Measurements from ENCODE around the gene SPANXB1. TPM values are rescaled to one million over a fixed set of nuclear protein-coding genes. Genes with fewer than 3 reads are reported as not detected.
"Not testable (repeated sequence)": the region's sequence is repeated elsewhere in the genome, so short reads cannot be mapped to it uniquely, and the experiment has no call there.

The SPANXB1 gene
- total RNA-seq = not detected

GRCh38 chrX:141002568-141002967 is at the start of gene SPANXB1:
Gene SPANXB1 (plus strand): TSS chrX:141002594. CDS start chrX:141002694, 100 bp downstream.
- H3K27ac Mint-ChIP-seq; H3K4me3 Mint-ChIP-seq; H3K27me3 Mint-ChIP-seq (ENCODE audit: low read depth); CTCF ChIA-PET; H3K9me3 Mint-ChIP-seq (ENCODE audit: insufficient read depth); H3K4me1 Mint-ChIP-seq (ENCODE audit: low read depth); H3K36me3 Mint-ChIP-seq (ENCODE audit: low read depth); DNase-seq; POLR2A ChIA-PET; ATAC-seq: not testable (repeated sequence)

GRCh38 chrX:140967036-140967435 is 35.4 kb upstream of the SPANXB1 start:
- no peak for ATAC-seq
- no peak overlapping the region for H3K4me3 Mint-ChIP-seq
- no peaks in the 10 kb centered on the region for H3K27me3 Mint-ChIP-seq (ENCODE audit: low read depth)
- H3K4me1 Mint-ChIP-seq (ENCODE audit: low read depth) = no peaks in the 10 kb centered on the region
- no peaks in the 10 kb centered on the region for H3K36me3 Mint-ChIP-seq (ENCODE audit: low read depth)
- POLR2A ChIA-PET = no interaction called here
- CTCF ChIA-PET = no interaction called here
- no peak for DNase-seq
- H3K27ac Mint-ChIP-seq = no peak overlapping the region
- H3K9me3 Mint-ChIP-seq (ENCODE audit: insufficient read depth) = no peaks in the 10 kb centered on the region

GRCh38 chrX:140971099-140971795 is 31.1 kb upstream of the SPANXB1 start:
- no peaks in the 10 kb centered on the region for H3K4me1 Mint-ChIP-seq (ENCODE audit: low read depth)
- POLR2A ChIA-PET = no interaction called here
- no peaks in the 10 kb centered on the region for H3K27me3 Mint-ChIP-seq (ENCODE audit: low read depth)
- no peak overlapping the region for H3K27ac Mint-ChIP-seq
- no peaks in the 10 kb centered on the region for H3K36me3 Mint-ChIP-seq (ENCODE audit: low read depth)
- CTCF ChIA-PET = no interaction called here
- no peak for ATAC-seq
- no peak overlapping the region for H3K4me3 Mint-ChIP-seq
- H3K9me3 Mint-ChIP-seq (ENCODE audit: insufficient read depth) = no peaks in the 10 kb centered on the region
- DNase-seq = no peak

GRCh38 chrX:140975472-140975871 is 26.9 kb upstream of the SPANXB1 start:
- ChIA-PET CTCF (no interaction called here), POLR2A (no interaction called here)
- no peak overlapping the region for H3K4me3 Mint-ChIP-seq
- no peak overlapping the region for H3K27ac Mint-ChIP-seq
- ATAC-seq = no peak
- H3K4me1 Mint-ChIP-seq (ENCODE audit: low read depth) = no peaks in the 10 kb centered on the region
- no peaks in the 10 kb centered on the region for H3K27me3 Mint-ChIP-seq (ENCODE audit: low read depth)
- no peaks in the 10 kb centered on the region for H3K36me3 Mint-ChIP-seq (ENCODE audit: low read depth)
- no peaks in the 10 kb centered on the region for H3K9me3 Mint-ChIP-seq (ENCODE audit: insufficient read depth)
- no peak for DNase-seq

GRCh38 chrX:140980271-140980670 is 22.1 kb upstream of the SPANXB1 start:
- CTCF ChIA-PET = no interaction called here
- POLR2A ChIA-PET = no interaction called here
- H3K27ac Mint-ChIP-seq = no peak overlapping the region
- H3K4me1 Mint-ChIP-seq (ENCODE audit: low read depth) = no peaks in the 10 kb centered on the region
- no peaks in the 10 kb centered on the region for H3K27me3 Mint-ChIP-seq (ENCODE audit: low read depth)
- DNase-seq = no peak
- H3K36me3 Mint-ChIP-seq (ENCODE audit: low read depth) = no peaks in the 10 kb centered on the region
- no peak for ATAC-seq
- no peaks in the 10 kb centered on the region for H3K9me3 Mint-ChIP-seq (ENCODE audit: insufficient read depth)
- H3K4me3 Mint-ChIP-seq = no peak overlapping the region

GRCh38 chrX:140983730-140984129 is 18.7 kb upstream of the SPANXB1 start:
- Mint-ChIP-seq H3K4me1 (ENCODE audit: low read depth) (no peaks in the 10 kb centered on the region), H3K9me3 (ENCODE audit: insufficient read depth) (no peaks in the 10 kb centered on the region), H3K4me3 (no peak overlapping the region), H3K27ac (no peak overlapping the region), H3K36me3 (ENCODE audit: low read depth) (no peaks in the 10 kb centered on the region), H3K27me3 (ENCODE audit: low read depth) (no peaks in the 10 kb centered on the region)
- DNase-seq (no peak), ATAC-seq (no peak)
- POLR2A ChIA-PET = no interaction called here
- CTCF ChIA-PET = no interaction called here

GRCh38 chrX:141005243-141005642 is 2.8 kb downstream of the SPANXB1 start:
- DNase-seq; H3K4me1 Mint-ChIP-seq (ENCODE audit: low read depth); H3K4me3 Mint-ChIP-seq; H3K9me3 Mint-ChIP-seq (ENCODE audit: insufficient read depth); H3K36me3 Mint-ChIP-seq (ENCODE audit: low read depth); CTCF ChIA-PET; ATAC-seq; POLR2A ChIA-PET; H3K27me3 Mint-ChIP-seq (ENCODE audit: low read depth); H3K27ac Mint-ChIP-seq: not testable (repeated sequence)

GRCh38 chrX:141044246-141044645 is 41.9 kb downstream of the SPANXB1 start:
- H3K27ac Mint-ChIP-seq; H3K36me3 Mint-ChIP-seq (ENCODE audit: low read depth); POLR2A ChIA-PET; CTCF ChIA-PET; ATAC-seq; H3K9me3 Mint-ChIP-seq (ENCODE audit: insufficient read depth); H3K27me3 Mint-ChIP-seq (ENCODE audit: low read depth); H3K4me1 Mint-ChIP-seq (ENCODE audit: low read depth); H3K4me3 Mint-ChIP-seq; DNase-seq: not testable (repeated sequence)

- CTCF ChIA-PET, ATAC-seq, POLR2A ChIA-PET: not testable (repeated sequence)
These were observed 47.5 kb downstream of the SPANXB1 start for GRCh38 chrX:141049878-141050277.

GRCh38 chrX:141052098-141052497 is 49.7 kb downstream of the SPANXB1 start:
- H3K27ac Mint-ChIP-seq; H3K36me3 Mint-ChIP-seq (ENCODE audit: low read depth); DNase-seq; H3K27me3 Mint-ChIP-seq (ENCODE audit: low read depth); H3K4me1 Mint-ChIP-seq (ENCODE audit: low read depth); H3K9me3 Mint-ChIP-seq (ENCODE audit: insufficient read depth); ATAC-seq; CTCF ChIA-PET; H3K4me3 Mint-ChIP-seq; POLR2A ChIA-PET: not testable (repeated sequence)

More at GRCh38 chrX:141049878-141050277, 47.5 kb downstream of the SPANXB1 start:
- not testable (repeated sequence) for H3K4me1 Mint-ChIP-seq (ENCODE audit: low read depth); H3K27ac Mint-ChIP-seq; H3K36me3 Mint-ChIP-seq (ENCODE audit: low read depth); DNase-seq; H3K27me3 Mint-ChIP-seq (ENCODE audit: low read depth); H3K4me3 Mint-ChIP-seq; H3K9me3 Mint-ChIP-seq (ENCODE audit: insufficient read depth)

Other genes with a start within 250 kb of the SPANXB1 start
- 1 to 10 TPM; 3.0 to 4.2 TPM for gene LDOC1, start 174.5 kb downstream of the SPANXB1 start, total RNA-seq
- gene SPANXC, start 239.9 kb downstream of the SPANXB1 start, total RNA-seq = not detected